ENCODE results near the gene CARS1. TPM values are rescaled to one million over a fixed set of nuclear protein-coding genes. Genes with fewer than 3 reads are reported as not detected.

The CARS1 gene
- polyA plus RNA-seq, 1 donor, result 41.6 TPM

DNA sequence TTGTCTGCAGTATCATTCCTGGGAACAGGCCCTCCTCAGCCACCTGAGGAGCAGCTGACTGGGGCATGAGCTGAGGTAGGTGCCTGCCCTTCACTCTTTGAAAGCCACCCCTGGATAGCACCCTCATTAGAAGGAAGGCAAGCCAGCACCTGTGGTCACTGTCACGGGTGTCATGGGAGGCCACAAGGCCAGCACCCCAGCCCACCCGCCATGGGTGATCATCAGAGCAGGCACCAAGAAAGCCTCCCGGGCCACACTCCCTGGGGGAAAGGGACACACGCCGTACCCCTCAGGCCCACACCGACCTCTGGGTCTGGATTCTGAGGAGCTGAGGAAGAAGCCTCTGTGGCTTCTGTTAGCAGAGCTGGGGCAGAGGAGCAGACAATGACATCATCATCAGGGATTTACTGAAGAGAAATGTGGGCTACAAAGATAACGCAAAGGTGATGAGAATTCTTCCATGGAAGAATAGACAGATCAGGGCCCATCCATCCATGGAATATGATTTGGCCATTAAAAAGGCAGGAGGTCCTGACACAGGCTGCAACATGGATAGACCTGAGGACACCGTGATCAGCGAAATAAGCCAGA, 48.4 kb downstream of the CARS1 start:
- no peaks in the 10 kb centered on the region for H3K27me3 ChIP-seq (ENCODE audit: control insufficient read depth, insufficient read depth, low read length)
- H3K36me3 ChIP-seq (ENCODE audit: control insufficient read depth, insufficient read depth, low read length), result peaks cover 72% of the 10 kb centered on the region
- no peak overlapping the region for H3K4me3 ChIP-seq (ENCODE audit: low read length)
- no peaks in the 10 kb centered on the region for H3K4me1 ChIP-seq (ENCODE audit: control insufficient read depth, insufficient read depth, low read length)
- no peaks in the 10 kb centered on the region for H3K9me3 ChIP-seq (ENCODE audit: control insufficient read depth, low read depth, low read length)
- no CpG with 5 or more reads among the region's 9 CpGs for WGBS (ENCODE audit: insufficient coverage, low lambda C conversion rate)
- no peak for DNase-seq
- no peak overlapping the region for H3K27ac ChIP-seq (ENCODE audit: low read length)

- no peaks in the 10 kb centered on the region for H3K4me1 ChIP-seq (ENCODE audit: control insufficient read depth, insufficient read depth, low read length)
- H3K27ac ChIP-seq (ENCODE audit: low read length), result no peak overlapping the region
- no CpG with 5 or more reads among the region's 20 CpGs for WGBS (ENCODE audit: insufficient coverage, low lambda C conversion rate)
- H3K9me3 ChIP-seq (ENCODE audit: control insufficient read depth, low read depth, low read length), result no peaks in the 10 kb centered on the region
- no peaks in the 10 kb centered on the region for H3K27me3 ChIP-seq (ENCODE audit: control insufficient read depth, insufficient read depth, low read length)
- no peak overlapping the region for H3K4me3 ChIP-seq (ENCODE audit: low read length)
- DNase-seq, result no peak
- peaks cover 80% of the 10 kb centered on the region for H3K36me3 ChIP-seq (ENCODE audit: control insufficient read depth, insufficient read depth, low read length)
Observed at GRCh38 chr11:3007404-3008010, 49.7 kb downstream of the CARS1 start.

DNA sequence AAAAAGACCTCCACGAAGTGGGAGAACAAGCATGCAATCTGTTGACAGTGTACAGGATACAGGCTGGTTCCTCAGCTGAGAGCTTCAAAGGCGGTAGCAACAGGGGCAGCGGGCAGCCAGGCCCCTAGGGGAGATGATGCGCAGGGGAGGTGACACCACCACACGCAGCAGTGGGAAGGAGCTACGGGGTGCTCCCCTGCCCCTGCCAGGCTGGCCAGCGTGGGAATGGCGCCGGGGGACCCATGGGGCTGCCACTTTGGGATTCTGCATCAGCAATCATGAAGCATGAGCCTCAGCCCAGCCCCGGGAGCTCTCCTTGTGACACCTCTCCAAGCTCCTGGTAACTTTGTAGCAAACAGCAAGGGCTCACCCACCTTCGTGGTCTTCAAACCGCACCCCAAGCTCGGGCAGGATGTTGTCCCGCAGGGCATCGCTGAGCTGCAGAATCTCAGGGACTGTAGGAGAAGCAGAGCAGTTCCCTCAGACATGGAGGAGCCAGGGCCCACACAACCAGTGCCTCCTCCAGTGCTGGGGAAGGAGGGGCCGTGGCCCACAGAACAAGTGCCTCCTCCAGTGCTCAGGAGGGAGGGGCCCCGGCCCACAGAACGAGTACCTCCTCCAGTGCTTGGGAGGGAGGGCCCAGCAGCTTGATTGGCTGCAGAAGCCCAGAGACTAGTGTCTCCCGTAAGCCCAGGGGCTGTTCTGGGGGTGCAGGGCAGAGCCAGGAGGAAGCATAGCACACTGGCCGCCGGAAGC, 50.5 kb downstream of the CARS1 start:
- no peak for DNase-seq
- no peaks in the 10 kb centered on the region for H3K9me3 ChIP-seq (ENCODE audit: control insufficient read depth, low read depth, low read length)
- H3K4me3 ChIP-seq (ENCODE audit: low read length), result no peak overlapping the region
- WGBS (ENCODE audit: insufficient coverage, low lambda C conversion rate), result 100% methylated on average over 1 of the region's 21 CpGs
- no peak overlapping the region for H3K27ac ChIP-seq (ENCODE audit: low read length)
- no peaks in the 10 kb centered on the region for H3K27me3 ChIP-seq (ENCODE audit: control insufficient read depth, insufficient read depth, low read length)
- peaks cover 80% of the 10 kb centered on the region for H3K36me3 ChIP-seq (ENCODE audit: control insufficient read depth, insufficient read depth, low read length)
- no peaks in the 10 kb centered on the region for H3K4me1 ChIP-seq (ENCODE audit: control insufficient read depth, insufficient read depth, low read length)

GRCh38 chr11:3004481-3004880, 52.7 kb downstream of the CARS1 start:
- Histone ChIP-seq H3K36me3 (ENCODE audit: control insufficient read depth, insufficient read depth, low read length) (peaks cover 79% of the 10 kb centered on the region), H3K27ac (ENCODE audit: low read length) (no peak overlapping the region), H3K27me3 (ENCODE audit: control insufficient read depth, insufficient read depth, low read length) (no peaks in the 10 kb centered on the region), H3K4me1 (ENCODE audit: control insufficient read depth, insufficient read depth, low read length) (no peaks in the 10 kb centered on the region), H3K4me3 (ENCODE audit: low read length) (no peak overlapping the region), H3K9me3 (ENCODE audit: control insufficient read depth, low read depth, low read length) (no peaks in the 10 kb centered on the region)
- DNase-seq, result no peak
- WGBS (ENCODE audit: insufficient coverage, low lambda C conversion rate), result no CpG with 5 or more reads among the region's 10 CpGs

- no peak overlapping the region for H3K27ac ChIP-seq (ENCODE audit: low read length)
- H3K36me3 ChIP-seq (ENCODE audit: control insufficient read depth, insufficient read depth, low read length), result peaks cover 75% of the 10 kb centered on the region
- DNase-seq, result no peak
- no peak overlapping the region for H3K4me3 ChIP-seq (ENCODE audit: low read length)
- H3K4me1 ChIP-seq (ENCODE audit: control insufficient read depth, insufficient read depth, low read length), result no peaks in the 10 kb centered on the region
- no peaks in the 10 kb centered on the region for H3K27me3 ChIP-seq (ENCODE audit: control insufficient read depth, insufficient read depth, low read length)
- no peaks in the 10 kb centered on the region for H3K9me3 ChIP-seq (ENCODE audit: control insufficient read depth, low read depth, low read length)
- WGBS (ENCODE audit: insufficient coverage, low lambda C conversion rate), result 77% methylated on average over 3 of the region's 12 CpGs
Observed at GRCh38 chr11:3003396-3004231, 53.6 kb downstream of the CARS1 start.

- H3K27ac ChIP-seq (ENCODE audit: low read length), result no peak overlapping the region
- H3K4me1 ChIP-seq (ENCODE audit: control insufficient read depth, insufficient read depth, low read length), result no peaks in the 10 kb centered on the region
- H3K36me3 ChIP-seq (ENCODE audit: control insufficient read depth, insufficient read depth, low read length), result peaks cover 72% of the 10 kb centered on the region
- no peaks in the 10 kb centered on the region for H3K27me3 ChIP-seq (ENCODE audit: control insufficient read depth, insufficient read depth, low read length)
- H3K4me3 ChIP-seq (ENCODE audit: low read length), result no peak overlapping the region
- DNase-seq, result no peak
- no CpG with 5 or more reads among the region's 8 CpGs for WGBS (ENCODE audit: insufficient coverage, low lambda C conversion rate)
- no peaks in the 10 kb centered on the region for H3K9me3 ChIP-seq (ENCODE audit: control insufficient read depth, low read depth, low read length)
Observed at GRCh38 chr11:3002871-3003270, 54.4 kb downstream of the CARS1 start.

DNA sequence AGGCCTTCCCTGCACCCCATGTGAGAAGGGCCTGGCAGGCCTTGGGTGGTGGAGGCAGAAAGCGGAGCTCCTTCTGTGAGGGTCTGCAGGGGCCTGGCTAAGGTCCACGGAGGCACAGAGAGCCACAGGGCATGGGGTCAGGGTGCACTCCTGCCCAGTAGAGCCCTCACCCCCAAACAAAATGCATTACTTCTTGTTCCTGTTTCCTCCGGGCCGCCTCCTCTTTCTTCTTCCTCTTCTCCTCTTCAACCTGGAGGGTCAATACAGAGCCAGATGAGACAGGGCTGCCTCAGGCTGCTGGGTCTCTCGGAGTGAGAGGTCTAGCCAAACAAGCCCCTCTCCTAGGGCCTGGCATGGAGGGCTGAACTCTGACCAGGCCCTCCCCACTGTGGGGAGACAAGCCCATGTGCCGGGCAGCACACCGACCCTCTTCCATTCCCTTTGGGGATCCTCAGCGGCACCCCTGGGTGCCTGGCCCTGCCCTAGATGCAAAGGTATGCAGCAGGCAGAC, 54.8 kb downstream of the CARS1 start:
- DNase-seq, result no peak
- H3K9me3 ChIP-seq (ENCODE audit: control insufficient read depth, low read depth, low read length), result no peaks in the 10 kb centered on the region
- no peak overlapping the region for H3K4me3 ChIP-seq (ENCODE audit: low read length)
- peaks cover 68% of the 10 kb centered on the region for H3K36me3 ChIP-seq (ENCODE audit: control insufficient read depth, insufficient read depth, low read length)
- no CpG with 5 or more reads among the region's 8 CpGs for WGBS (ENCODE audit: insufficient coverage, low lambda C conversion rate)
- H3K27ac ChIP-seq (ENCODE audit: low read length), result no peak overlapping the region
- no peaks in the 10 kb centered on the region for H3K4me1 ChIP-seq (ENCODE audit: control insufficient read depth, insufficient read depth, low read length)
- no peaks in the 10 kb centered on the region for H3K27me3 ChIP-seq (ENCODE audit: control insufficient read depth, insufficient read depth, low read length)

- WGBS (ENCODE audit: insufficient coverage, low lambda C conversion rate), result no CpG with 5 or more reads among the region's 6 CpGs
- Histone ChIP-seq H3K4me3 (ENCODE audit: low read length) (no peak overlapping the region), H3K4me1 (ENCODE audit: control insufficient read depth, insufficient read depth, low read length) (no peaks in the 10 kb centered on the region), H3K27ac (ENCODE audit: low read length) (no peak overlapping the region), H3K27me3 (ENCODE audit: control insufficient read depth, insufficient read depth, low read length) (no peaks in the 10 kb centered on the region), H3K36me3 (ENCODE audit: control insufficient read depth, insufficient read depth, low read length) (peaks cover 61% of the 10 kb centered on the region), H3K9me3 (ENCODE audit: control insufficient read depth, low read depth, low read length) (no peaks in the 10 kb centered on the region)
- DNase-seq, result no peak
Observed at GRCh38 chr11:3001496-3001895, 55.7 kb downstream of the CARS1 start.

GRCh38 chr11:3000032-3000961, 56.9 kb downstream of the CARS1 start:
- peaks cover 50% of the 10 kb centered on the region for H3K36me3 ChIP-seq (ENCODE audit: control insufficient read depth, insufficient read depth, low read length)
- H3K9me3 ChIP-seq (ENCODE audit: control insufficient read depth, low read depth, low read length), result no peaks in the 10 kb centered on the region
- peak in 1 of 2 donors; percentile 34 for DNase-seq
- WGBS (ENCODE audit: insufficient coverage, low lambda C conversion rate), result no CpG with 5 or more reads among the region's 17 CpGs
- no peak overlapping the region for H3K4me3 ChIP-seq (ENCODE audit: low read length)
- H3K27me3 ChIP-seq (ENCODE audit: control insufficient read depth, insufficient read depth, low read length), result no peaks in the 10 kb centered on the region
- no peaks in the 10 kb centered on the region for H3K4me1 ChIP-seq (ENCODE audit: control insufficient read depth, insufficient read depth, low read length)
- H3K27ac ChIP-seq (ENCODE audit: low read length), result no peak overlapping the region
